HepG2 (cell line): ENCODE measurements around the gene SLC43A1.

Experiments used
- AHR ChIP-seq: IDR thresholded peaks from 2 replicates; pipeline ENCODE4 v1.6.1; 2018; ENCODE audit warnings: missing genetic modification reagents, missing compliant biosample characterization
- BORCS8-MEF2B ChIP-seq: sonication (generic); formaldehyde crosslinking; IDR thresholded peaks from 2 replicates; pipeline ENCODE4 v1.8.0; 2022; ENCODE audit warnings: mild to moderate bottlenecking, missing genetic modification reagents
- FOXP1 ChIP-seq, 2 experiments: fragments of 450-650 bp in 1 of 2; IDR thresholded peaks; 2 replicates each; pipeline ENCODE4 v1.6.1; 2017 to 2018; ENCODE audit warnings: antibody characterized with exemption in 1 of 2
- KDM1A ChIP-seq: IDR thresholded peaks from 2 replicates; pipeline ENCODE4 v1.6.1; 2016; ENCODE audit warnings: missing compliant biosample characterization
- POLR2A ChIP-seq, 2 experiments: IDR thresholded peaks; 2 replicates each; pipeline ENCODE4 v1.6.1; 2011; ENCODE audit warnings: low read depth in 2 of 2, low read length in 2 of 2, mild to moderate bottlenecking in 1 of 2, moderate library complexity in 1 of 2; ENCODE audit not compliant: insufficient read depth in 1 of 2
- TF ChIP-seq, protein P1 (sequence below): sonication (generic); formaldehyde crosslinking; conservative IDR thresholded peaks from 2 replicates; pipeline ENCODE4 v1.4.0; 2020; ENCODE audit warnings: missing genetic modification reagents

DNA sequence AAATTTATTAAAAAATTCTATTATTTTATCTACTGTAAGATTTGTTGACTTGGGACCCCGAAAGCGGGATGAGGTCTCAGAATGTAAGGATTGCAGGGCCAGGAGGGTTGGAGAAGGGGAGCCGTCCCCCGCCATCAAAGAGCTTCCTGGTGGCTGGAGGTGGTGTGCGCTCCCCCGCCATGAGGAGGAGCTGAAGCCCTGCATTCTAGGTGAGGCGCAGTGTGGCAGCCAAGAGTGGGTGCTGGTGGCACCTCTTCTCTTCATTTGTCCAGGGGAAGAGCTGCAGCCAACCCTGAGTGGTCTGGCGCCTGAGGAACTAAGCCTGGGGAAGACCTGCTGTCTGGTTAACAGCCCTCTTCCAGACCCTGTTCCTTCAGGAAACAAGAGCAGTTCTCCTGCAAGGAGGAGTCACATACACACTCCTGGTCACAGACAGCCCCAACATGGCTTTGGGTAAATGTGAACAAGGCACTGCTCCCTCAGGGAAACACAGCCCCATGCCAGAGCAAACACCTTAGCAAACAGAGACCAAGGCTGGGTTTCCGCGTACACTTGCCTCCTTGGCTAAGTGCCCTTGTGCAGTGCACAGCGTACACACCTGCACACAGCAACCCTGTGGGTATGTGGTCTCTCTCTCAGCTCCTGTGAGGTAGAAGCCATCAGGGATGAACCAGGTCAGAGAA is 37.9 kb downstream of the SLC43A1 start:
- TF ChIP-seq FOXP1 (IDR thresholded peaks at IDR 0.05) = no peak
- TF ChIP-seq FOXP1 (CRISPR knock-in tag; IDR thresholded peaks at IDR 0.05) = no peak
- no peak for TF ChIP-seq POLR2A (IDR thresholded peaks at IDR 0.05; ENCODE audit: insufficient read depth in 1 of 2, low read depth in 2 of 2, low read length in 2 of 2)
- TF ChIP-seq AHR (CRISPR knock-in tag) = no peak
- TF ChIP-seq, protein P1, sequence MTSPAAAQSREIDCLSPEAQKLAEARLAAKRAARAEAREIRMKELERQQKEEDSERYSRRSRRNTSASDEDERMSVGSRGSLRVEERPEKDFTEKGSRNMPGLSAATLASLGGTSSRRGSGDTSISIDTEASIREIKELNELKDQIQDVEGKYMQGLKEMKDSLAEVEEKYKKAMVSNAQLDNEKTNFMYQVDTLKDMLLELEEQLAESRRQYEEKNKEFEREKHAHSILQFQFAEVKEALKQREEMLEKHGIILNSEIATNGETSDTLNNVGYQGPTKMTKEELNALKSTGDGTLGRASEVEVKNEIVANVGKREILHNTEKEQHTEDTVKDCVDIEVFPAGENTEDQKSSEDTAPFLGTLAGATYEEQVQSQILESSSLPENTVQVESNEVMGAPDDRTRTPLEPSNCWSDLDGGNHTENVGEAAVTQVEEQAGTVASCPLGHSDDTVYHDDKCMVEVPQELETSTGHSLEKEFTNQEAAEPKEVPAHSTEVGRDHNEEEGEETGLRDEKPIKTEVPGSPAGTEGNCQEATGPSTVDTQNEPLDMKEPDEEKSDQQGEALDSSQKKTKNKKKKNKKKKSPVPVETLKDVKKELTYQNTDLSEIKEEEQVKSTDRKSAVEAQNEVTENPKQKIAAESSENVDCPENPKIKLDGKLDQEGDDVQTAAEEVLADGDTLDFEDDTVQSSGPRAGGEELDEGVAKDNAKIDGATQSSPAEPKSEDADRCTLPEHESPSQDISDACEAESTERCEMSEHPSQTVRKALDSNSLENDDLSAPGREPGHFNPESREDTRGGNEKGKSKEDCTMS (CRISPR knock-in tag) = no peak
- TF ChIP-seq KDM1A (CRISPR knock-in tag) = no peak
- TF ChIP-seq BORCS8-MEF2B (CRISPR knock-in tag) = no peak
